HL-60/S4 treated with phorbol 12-myristate 13-acetate at 8.2 ng/mL for 4 days and 3 days (cell line): Measurements from ENCODE around the gene FAIM.
"Not testable (repeated sequence)": the region's sequence is repeated elsewhere in the genome, so short reads cannot be mapped to it uniquely, and the experiment has no call there.

Source experiments
- in situ Hi-C: fragments of 300-500 bp; cut with MboI; formaldehyde crosslinking; loops from 2 replicates; pipeline ENCODE4 v1.15.0; 2022; ENCODE audit warnings: low sequenced_read_pairs

FAIM gene

GRCh38 chr3:138675393-138675792, 66.8 kb downstream of the FAIM start:
- in situ Hi-C loops, result no loop called here

- in situ Hi-C loops, result no loop called here
These were observed 69.5 kb downstream of the FAIM start for GRCh38 chr3:138678086-138678485.

GRCh38 chr3:138678874-138679392, 70.4 kb downstream of the FAIM start:
- in situ Hi-C loops, result no loop called here

- in situ Hi-C loops, result not testable (repeated sequence)
These were observed 72.4 kb downstream of the FAIM start for GRCh38 chr3:138680974-138681373.

- in situ Hi-C loops, result no loop called here
These were observed 73.1 kb downstream of the FAIM start for GRCh38 chr3:138681463-138682220.

GRCh38 chr3:138682648-138683047, 74.1 kb downstream of the FAIM start:
- in situ Hi-C loops, result no loop called here
